ENCODE results near the gene TBC1D10A. TPM values are rescaled to one million over a fixed set of nuclear protein-coding genes. Genes with fewer than 3 reads are reported as not detected.

Gene TBC1D10A
- total and polyA plus RNA-seq, 2 donors (not counting 1 experiment from before 2014, with no cell fraction given) = 10.8 to 11.7 TPM

DNA sequence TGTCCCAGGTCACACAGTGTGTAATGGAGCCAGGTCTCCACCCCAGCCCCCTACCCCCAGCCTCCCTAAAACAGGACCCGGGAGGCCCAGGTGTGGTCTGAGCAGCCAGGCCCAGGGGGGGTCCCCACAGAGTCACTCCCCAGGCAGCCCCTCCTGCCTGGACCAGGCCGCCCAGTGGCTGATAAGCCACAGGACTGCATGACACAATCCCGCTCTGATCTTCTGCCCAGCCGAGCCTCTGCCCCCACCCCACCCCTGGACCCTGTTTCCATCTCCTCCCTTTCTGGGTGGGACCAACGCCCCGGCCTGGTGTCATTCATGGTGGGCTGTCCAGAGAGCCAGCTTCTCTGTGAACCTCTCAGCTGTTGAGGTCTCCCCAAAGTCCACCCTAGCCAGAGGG lies 72.4 kb downstream of the TBC1D10A start:
- TF ChIP-seq EZH2 (IDR thresholded peaks at IDR 0.05; ENCODE audit: low read length, missing control alignments) = no peak
- TF ChIP-seq CTCF (conservative IDR thresholded peaks at IDR 0.05 in 1 of 2, IDR thresholded peaks at IDR 0.05 in 1 of 2; ENCODE audit: low read depth in 1 of 2, low read length in 2 of 2) = no peak
- Histone ChIP-seq H4K20me1 (ENCODE audit: control insufficient read depth, extremely low read depth, insufficient read depth, low read length) (no peaks in the 10 kb centered on the region), H3K9ac (ENCODE audit: insufficient read depth, low read length) (no peak overlapping the region), H3K4me1 (ENCODE audit: control insufficient read depth, extremely low read depth, insufficient read depth, low read length) (peaks cover 35% of the 10 kb centered on the region), H3K27ac (ENCODE audit: insufficient read depth, low read length) (peak overlapping the region; percentile 92), H3K9me3 (ENCODE audit: control insufficient read depth, insufficient read depth, low read depth, low read length) (no peaks in the 10 kb centered on the region), H2AFZ (ENCODE audit: low read length) (no peak overlapping the region), H3K27me3 (ENCODE audit: control insufficient read depth, insufficient read depth, low read length) (no peaks in the 10 kb centered on the region), H3K79me2 (ENCODE audit: control insufficient read depth, insufficient read depth, low read length) (no peaks in the 10 kb centered on the region), H3K4me3 (replicated peaks in 1 of 4; ENCODE audit: control extremely low read depth in 1 of 4, insufficient read depth in 1 of 4, low read depth in 3 of 4, low read length in 4 of 4) (no peak overlapping the region), H3K4me2 (ENCODE audit: extremely low read depth, insufficient read depth, low read length) (no peak overlapping the region), H3K36me3 (ENCODE audit: control insufficient read depth, insufficient read depth, low read length) (no peaks in the 10 kb centered on the region)
- no peak for DNase-seq (ENCODE audit: low read depth in 2 of 2)

DNA sequence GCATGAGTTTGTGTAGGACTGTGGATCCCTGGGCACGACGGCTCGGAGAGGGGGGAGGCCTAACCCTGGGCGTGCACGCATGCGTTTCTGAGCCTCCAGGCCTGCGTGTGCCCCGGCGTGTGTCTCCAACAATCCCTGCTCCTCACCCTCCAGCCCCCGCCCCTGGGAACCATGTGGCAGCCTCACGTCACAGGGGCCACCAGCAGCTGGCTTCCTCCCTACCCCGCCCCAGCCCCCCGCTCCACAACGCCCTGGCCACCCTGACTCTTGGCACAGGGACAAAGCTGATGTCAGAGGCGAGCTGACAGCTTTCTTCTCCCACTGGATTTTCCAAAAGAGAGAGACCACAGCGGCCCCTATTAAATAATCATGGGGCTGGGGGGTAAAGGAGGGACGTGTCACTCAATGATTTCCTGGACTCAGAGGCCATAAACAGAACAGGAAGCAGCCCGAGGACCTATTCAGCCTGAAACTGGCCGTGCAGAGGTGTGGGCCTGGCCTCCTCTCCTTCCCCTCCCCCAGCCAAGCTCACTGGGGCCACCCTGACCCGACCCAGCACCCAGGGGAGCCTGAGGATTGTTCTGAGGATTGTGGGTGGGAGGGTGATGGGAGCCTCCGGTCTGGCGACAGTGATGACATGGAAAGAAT lies 73.4 kb downstream of the TBC1D10A start:
- DNase-seq (ENCODE audit: low read depth in 2 of 2) = peak; percentile 77 to 82
- peak overlapping the region; percentile 41 for H2AFZ ChIP-seq (ENCODE audit: low read length)
- H3K4me2 ChIP-seq (ENCODE audit: extremely low read depth, insufficient read depth, low read length) = no peak overlapping the region
- no peak for TF ChIP-seq CTCF (conservative IDR thresholded peaks at IDR 0.05 in 1 of 2, IDR thresholded peaks at IDR 0.05 in 1 of 2; ENCODE audit: low read depth in 1 of 2, low read length in 2 of 2)
- TF ChIP-seq EZH2 (IDR thresholded peaks at IDR 0.05; ENCODE audit: low read length, missing control alignments) = no peak
- H3K4me3 ChIP-seq (replicated peaks in 1 of 4; ENCODE audit: control extremely low read depth in 1 of 4, insufficient read depth in 1 of 4, low read depth in 3 of 4, low read length in 4 of 4) = no peak overlapping the region
- no peaks in the 10 kb centered on the region for H3K36me3 ChIP-seq (ENCODE audit: control insufficient read depth, insufficient read depth, low read length)
- peak overlapping the region; percentile 67 for H3K9ac ChIP-seq (ENCODE audit: insufficient read depth, low read length)
- no peaks in the 10 kb centered on the region for H4K20me1 ChIP-seq (ENCODE audit: control insufficient read depth, extremely low read depth, insufficient read depth, low read length)
- H3K27me3 ChIP-seq (ENCODE audit: control insufficient read depth, insufficient read depth, low read length) = no peaks in the 10 kb centered on the region
- H3K27ac ChIP-seq (ENCODE audit: insufficient read depth, low read length) = peak overlapping the region; percentile 92
- no peaks in the 10 kb centered on the region for H3K9me3 ChIP-seq (ENCODE audit: control insufficient read depth, insufficient read depth, low read depth, low read length)
- no peaks in the 10 kb centered on the region for H3K79me2 ChIP-seq (ENCODE audit: control insufficient read depth, insufficient read depth, low read length)
- H3K4me1 ChIP-seq (ENCODE audit: control insufficient read depth, extremely low read depth, insufficient read depth, low read length) = peaks cover 42% of the 10 kb centered on the region

- H2AFZ ChIP-seq (ENCODE audit: low read length) = peak overlapping the region; percentile 3
- H3K4me1 ChIP-seq (ENCODE audit: control insufficient read depth, extremely low read depth, insufficient read depth, low read length) = peaks cover 45% of the 10 kb centered on the region
- no peaks in the 10 kb centered on the region for H4K20me1 ChIP-seq (ENCODE audit: control insufficient read depth, extremely low read depth, insufficient read depth, low read length)
Measured at GRCh38 chr22:30252411-30253204, 74.1 kb downstream of the TBC1D10A start.

More at GRCh38 chr22:30252411-30253204, 74.1 kb downstream of the TBC1D10A start:
- Histone ChIP-seq H3K9ac (ENCODE audit: insufficient read depth, low read length) (peak overlapping the region; percentile 55), H3K36me3 (ENCODE audit: control insufficient read depth, insufficient read depth, low read length) (no peaks in the 10 kb centered on the region), H3K79me2 (ENCODE audit: control insufficient read depth, insufficient read depth, low read length) (peaks cover 6% of the 10 kb centered on the region), H3K4me2 (ENCODE audit: extremely low read depth, insufficient read depth, low read length) (no peak overlapping the region), H3K27ac (ENCODE audit: insufficient read depth, low read length) (peak overlapping the region; percentile 92), H3K27me3 (ENCODE audit: control insufficient read depth, insufficient read depth, low read length) (no peaks in the 10 kb centered on the region), H3K9me3 (ENCODE audit: control insufficient read depth, insufficient read depth, low read depth, low read length) (no peaks in the 10 kb centered on the region), H3K4me3 (replicated peaks in 1 of 4; ENCODE audit: control extremely low read depth in 1 of 4, insufficient read depth in 1 of 4, low read depth in 3 of 4, low read length in 4 of 4) (no peak overlapping the region)
- TF ChIP-seq CTCF (conservative IDR thresholded peaks at IDR 0.05 in 1 of 2, IDR thresholded peaks at IDR 0.05 in 1 of 2; ENCODE audit: low read depth in 1 of 2, low read length in 2 of 2) (no peak), EZH2 (IDR thresholded peaks at IDR 0.05; ENCODE audit: low read length, missing control alignments) (no peak)
- no peak for DNase-seq (ENCODE audit: low read depth in 2 of 2)
